ENCODE results near the gene TMEM175. TPM values are rescaled to one million over a fixed set of nuclear protein-coding genes. Genes with fewer than 3 reads are reported as not detected.

Gene TMEM175
- total and polyA plus RNA-seq, 2 donors from 2014 or later = 26.0 to 31.1 TPM

DNA sequence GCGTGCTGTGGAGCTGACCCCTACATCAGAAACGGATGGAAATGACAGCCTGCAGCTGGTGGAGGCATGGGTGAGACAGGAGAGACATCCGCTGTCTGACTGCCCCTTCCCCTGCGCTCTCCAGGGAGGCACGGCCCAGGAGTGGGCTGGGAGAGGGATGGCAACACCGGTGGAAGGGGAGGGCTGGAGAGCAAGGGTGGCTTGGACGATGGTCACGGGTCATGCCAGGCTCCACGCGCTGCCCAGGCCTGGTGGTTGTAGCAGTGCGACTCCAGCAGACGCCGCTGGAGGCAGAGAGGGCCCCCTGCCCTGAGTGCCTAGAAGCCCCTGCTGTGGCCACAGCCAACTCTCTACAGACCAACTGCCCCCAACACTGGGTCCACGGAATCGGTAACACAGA lies 48.0 kb upstream of the TMEM175 start:
- TF ChIP-seq, protein P1, sequence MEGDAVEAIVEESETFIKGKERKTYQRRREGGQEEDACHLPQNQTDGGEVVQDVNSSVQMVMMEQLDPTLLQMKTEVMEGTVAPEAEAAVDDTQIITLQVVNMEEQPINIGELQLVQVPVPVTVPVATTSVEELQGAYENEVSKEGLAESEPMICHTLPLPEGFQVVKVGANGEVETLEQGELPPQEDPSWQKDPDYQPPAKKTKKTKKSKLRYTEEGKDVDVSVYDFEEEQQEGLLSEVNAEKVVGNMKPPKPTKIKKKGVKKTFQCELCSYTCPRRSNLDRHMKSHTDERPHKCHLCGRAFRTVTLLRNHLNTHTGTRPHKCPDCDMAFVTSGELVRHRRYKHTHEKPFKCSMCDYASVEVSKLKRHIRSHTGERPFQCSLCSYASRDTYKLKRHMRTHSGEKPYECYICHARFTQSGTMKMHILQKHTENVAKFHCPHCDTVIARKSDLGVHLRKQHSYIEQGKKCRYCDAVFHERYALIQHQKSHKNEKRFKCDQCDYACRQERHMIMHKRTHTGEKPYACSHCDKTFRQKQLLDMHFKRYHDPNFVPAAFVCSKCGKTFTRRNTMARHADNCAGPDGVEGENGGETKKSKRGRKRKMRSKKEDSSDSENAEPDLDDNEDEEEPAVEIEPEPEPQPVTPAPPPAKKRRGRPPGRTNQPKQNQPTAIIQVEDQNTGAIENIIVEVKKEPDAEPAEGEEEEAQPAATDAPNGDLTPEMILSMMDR (IDR thresholded peaks at IDR 0.05; ENCODE audit: borderline replicate concordance, extremely low read depth, insufficient read depth) = no peak
- Histone ChIP-seq H3K36me3 (ENCODE audit: control insufficient read depth in 2 of 3, insufficient read depth in 3 of 3, low read length in 3 of 3) (peaks cover 7 to 37% (median 26%) of the 10 kb centered on the region in 3 donors), H3K9ac (ENCODE audit: low read length in 3 of 3) (no peak overlapping the region), H3K4me1 (ENCODE audit: control insufficient read depth in 2 of 3, insufficient read depth in 2 of 3, low read depth in 1 of 3, low read length in 3 of 3) (no peaks in the 10 kb centered on the region), H3K9me3 (ENCODE audit: control insufficient read depth in 2 of 3, insufficient read depth in 1 of 3, low read length in 3 of 3) (no peaks in the 10 kb centered on the region), H3K27ac (ENCODE audit: low read depth in 2 of 2, low read length in 2 of 2) (no peak overlapping the region), H3K27me3 (ENCODE audit: control insufficient read depth, insufficient read depth, low read length) (no peaks in the 10 kb centered on the region), H3K4me3 (ENCODE audit: low read length in 3 of 3) (no peak overlapping the region)
- no peak for FAIRE-seq
- intact Hi-C loops (cut with DNase I) = no loop called here
- DNase-seq = no peak

DNA sequence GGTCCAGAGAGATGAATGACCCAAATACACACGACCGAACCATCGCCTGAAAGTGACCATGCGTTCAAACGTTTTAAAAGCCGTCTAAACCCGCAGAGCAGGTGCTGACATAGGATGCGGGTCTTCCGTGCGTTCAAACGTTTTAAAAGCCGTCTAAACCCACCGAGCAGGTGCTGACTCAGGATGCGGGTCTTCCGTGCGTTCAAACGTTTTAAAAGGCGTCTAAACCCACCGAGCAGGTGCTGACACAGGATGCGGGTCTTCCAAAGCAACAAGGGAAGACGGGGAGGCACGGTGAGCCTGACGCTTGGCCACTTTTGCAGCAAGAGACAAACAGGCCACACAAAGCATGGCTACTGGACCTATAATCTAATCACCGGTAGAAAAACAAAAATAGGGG lies 47.4 kb upstream of the TMEM175 start:
- DNase-seq (no peak), FAIRE-seq (no peak)
- H3K9me3 ChIP-seq (ENCODE audit: control insufficient read depth in 2 of 3, insufficient read depth in 1 of 3, low read length in 3 of 3) = no peaks in the 10 kb centered on the region
- no peaks in the 10 kb centered on the region for H3K4me1 ChIP-seq (ENCODE audit: control insufficient read depth in 2 of 3, insufficient read depth in 2 of 3, low read depth in 1 of 3, low read length in 3 of 3)
- no peak overlapping the region for H3K27ac ChIP-seq (ENCODE audit: low read depth in 2 of 2, low read length in 2 of 2)
- peaks cover 7 to 37% (median 26%) of the 10 kb centered on the region in 3 donors for H3K36me3 ChIP-seq (ENCODE audit: control insufficient read depth in 2 of 3, insufficient read depth in 3 of 3, low read length in 3 of 3)
- H3K4me3 ChIP-seq (ENCODE audit: low read length in 3 of 3) = no peak overlapping the region
- intact Hi-C loops (cut with DNase I) = no loop called here
- no peaks in the 10 kb centered on the region for H3K27me3 ChIP-seq (ENCODE audit: control insufficient read depth, insufficient read depth, low read length)
- TF ChIP-seq, protein P1 (IDR thresholded peaks at IDR 0.05; ENCODE audit: borderline replicate concordance, extremely low read depth, insufficient read depth) = no peak
- H3K9ac ChIP-seq (ENCODE audit: low read length in 3 of 3) = no peak overlapping the region

DNA sequence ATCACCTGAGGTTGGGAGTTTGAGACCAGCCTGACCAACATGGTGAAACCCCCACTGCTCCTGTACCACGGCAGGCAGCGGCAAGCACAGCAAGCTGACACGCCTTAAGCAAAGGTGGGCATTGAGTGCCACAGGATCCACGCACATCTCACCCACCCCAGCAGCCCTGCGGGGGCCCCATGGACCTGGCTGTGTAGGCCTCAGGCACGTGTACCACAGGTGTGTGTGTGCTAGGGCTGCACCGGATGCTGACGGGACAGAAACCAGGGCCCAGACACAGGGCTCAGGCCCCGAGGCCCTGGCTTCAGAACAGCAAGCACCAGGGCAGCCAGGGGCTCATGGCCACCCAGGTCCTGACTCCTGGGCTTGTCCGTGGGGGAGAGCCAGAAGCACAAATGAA lies 46.9 kb upstream of the TMEM175 start:
- no peak overlapping the region for H3K9ac ChIP-seq (ENCODE audit: low read length in 3 of 3)
- no peak for FAIRE-seq
- no peaks in the 10 kb centered on the region for H3K27me3 ChIP-seq (ENCODE audit: control insufficient read depth, insufficient read depth, low read length)
- TF ChIP-seq, protein P1 (IDR thresholded peaks at IDR 0.05; ENCODE audit: borderline replicate concordance, extremely low read depth, insufficient read depth) = no peak
- no peak overlapping the region for H3K27ac ChIP-seq (ENCODE audit: low read depth in 2 of 2, low read length in 2 of 2)
- no peaks in the 10 kb centered on the region for H3K9me3 ChIP-seq (ENCODE audit: control insufficient read depth in 2 of 3, insufficient read depth in 1 of 3, low read length in 3 of 3)
- no peak overlapping the region for H3K4me3 ChIP-seq (ENCODE audit: low read length in 3 of 3)
- no peak for DNase-seq
- H3K4me1 ChIP-seq (ENCODE audit: control insufficient read depth in 2 of 3, insufficient read depth in 2 of 3, low read depth in 1 of 3, low read length in 3 of 3) = no peaks in the 10 kb centered on the region
- intact Hi-C loops (cut with DNase I) = no loop called here
- H3K36me3 ChIP-seq (ENCODE audit: control insufficient read depth in 2 of 3, insufficient read depth in 3 of 3, low read length in 3 of 3) = peaks cover 7 to 37% (median 26%) of the 10 kb centered on the region in 3 donors

DNA sequence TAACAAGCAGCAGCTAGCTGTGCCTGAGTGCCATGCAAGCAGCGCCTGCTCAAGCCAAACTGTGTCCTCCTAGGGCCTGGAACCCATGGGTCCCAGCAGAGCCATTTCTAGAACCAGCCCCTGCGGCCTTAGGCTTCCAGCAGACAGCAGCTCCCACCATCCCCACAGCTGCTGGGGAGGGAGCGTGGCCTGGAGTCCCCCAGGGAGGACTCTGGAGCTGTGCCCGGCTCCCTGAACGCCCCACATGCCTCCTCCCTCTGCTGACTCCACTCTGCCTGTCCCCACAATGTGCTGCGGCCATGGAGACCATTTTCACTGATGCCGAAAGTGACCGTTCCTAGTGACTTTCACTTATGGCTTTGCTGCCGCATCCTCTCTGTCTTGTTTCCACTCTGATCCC lies 46.0 kb upstream of the TMEM175 start:
- TF ChIP-seq, protein P1 (IDR thresholded peaks at IDR 0.05; ENCODE audit: borderline replicate concordance, extremely low read depth, insufficient read depth) = no peak
- FAIRE-seq (no peak), DNase-seq (no peak)
- Histone ChIP-seq H3K9ac (ENCODE audit: low read length in 3 of 3) (no peak overlapping the region), H3K36me3 (ENCODE audit: control insufficient read depth in 2 of 3, insufficient read depth in 3 of 3, low read length in 3 of 3) (peaks cover 7 to 34% (median 26%) of the 10 kb centered on the region in 3 donors), H3K27me3 (ENCODE audit: control insufficient read depth, insufficient read depth, low read length) (no peaks in the 10 kb centered on the region), H3K27ac (ENCODE audit: low read depth in 2 of 2, low read length in 2 of 2) (no peak overlapping the region), H3K9me3 (ENCODE audit: control insufficient read depth in 2 of 3, insufficient read depth in 1 of 3, low read length in 3 of 3) (no peaks in the 10 kb centered on the region), H3K4me3 (ENCODE audit: low read length in 3 of 3) (no peak overlapping the region), H3K4me1 (ENCODE audit: control insufficient read depth in 2 of 3, insufficient read depth in 2 of 3, low read depth in 1 of 3, low read length in 3 of 3) (no peaks in the 10 kb centered on the region)
- intact Hi-C loops (cut with DNase I) = no loop called here

Data from kidney (tissue), 14 donors.